ENCODE data around the gene TSEN15. TPM values are rescaled to one million over a fixed set of nuclear protein-coding genes. Genes with fewer than 3 reads are reported as not detected.
"Not testable (repeated sequence)": the region's sequence is repeated elsewhere in the genome, so short reads cannot be mapped to it uniquely, and the experiment has no call there.

The TSEN15 gene
- total and polyA plus RNA-seq, 3 experiments from 2014 or later, result 44.4 to 54.3 (median 44.8) TPM

- H3K27ac Mint-ChIP-seq, result no peak overlapping the region
- H3K4me3 Mint-ChIP-seq, result no peak overlapping the region
- no peaks in the 10 kb centered on the region for H3K4me1 ChIP-seq (ENCODE audit: insufficient read depth, low read length)
- no peaks in the 10 kb centered on the region for H3K4me1 Mint-ChIP-seq
- H3K36me3 Mint-ChIP-seq, result peaks cover 0 to 7% (median 4%) of the 10 kb centered on the region in 3 donors
- H3K27me3 ChIP-seq (ENCODE audit: insufficient read depth, low read length, poor library complexity, severe bottlenecking), result no peaks in the 10 kb centered on the region
- no peak overlapping the region for H3K4me3 ChIP-seq (ENCODE audit: low read length)
- no peaks in the 10 kb centered on the region for H3K9me3 Mint-ChIP-seq
- no peaks in the 10 kb centered on the region for H3K36me3 ChIP-seq (ENCODE audit: insufficient read depth, low read length)
- DNase-seq, result no peak
- ChIA-PET CTCF (interaction anchor here (3.8 kb wide), 1 partner anchor 143 kb away, joined by 11 read pairs; no protein-coding TSS in a partner anchor), POLR2A (no interaction called here)
- no peak overlapping the region for H3K27ac ChIP-seq (ENCODE audit: low read depth, low read length)
- H3K27me3 Mint-ChIP-seq, result no peaks in the 10 kb centered on the region
- no peaks in the 10 kb centered on the region for H3K9me3 ChIP-seq (ENCODE audit: low read length)
Measured at GRCh38 chr1:184078564-184079249, 27.2 kb downstream of the TSEN15 start.

DNA sequence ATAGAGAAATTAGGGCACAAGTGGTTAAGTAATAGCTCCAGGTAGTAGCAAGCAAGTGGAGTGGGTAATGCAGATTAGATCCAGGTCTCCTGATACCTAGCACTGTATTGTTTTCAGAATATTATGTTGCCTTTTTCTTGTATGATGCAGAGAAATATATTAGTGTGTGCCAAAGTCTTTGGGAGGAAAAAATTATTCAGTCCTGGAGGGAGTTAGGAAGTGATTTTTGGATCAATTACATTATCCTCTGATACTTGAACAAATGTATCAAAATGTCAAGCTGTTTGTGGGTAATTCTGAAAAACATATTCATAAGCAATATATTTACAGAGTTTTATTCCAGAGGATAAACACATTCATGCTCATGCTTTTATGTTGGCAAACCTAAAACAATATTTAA is 28.8 kb downstream of the TSEN15 start:
- Mint-ChIP-seq H3K27me3 (no peaks in the 10 kb centered on the region), H3K9me3 (no peaks in the 10 kb centered on the region), H3K4me1 (no peaks in the 10 kb centered on the region), H3K4me3 (no peak overlapping the region), H3K27ac (no peak overlapping the region), H3K36me3 (peaks cover 1 to 17% (median 6%) of the 10 kb centered on the region in 3 donors)
- ChIA-PET POLR2A (no interaction called here), CTCF (interaction anchor here (0.6 kb wide), 1 partner anchor 73 kb away, joined by 3 read pairs; no protein-coding TSS in a partner anchor)
- DNase-seq, result no peak
- Histone ChIP-seq H3K36me3 (ENCODE audit: insufficient read depth, low read length) (no peaks in the 10 kb centered on the region), H3K27me3 (ENCODE audit: insufficient read depth, low read length, poor library complexity, severe bottlenecking) (no peaks in the 10 kb centered on the region), H3K27ac (ENCODE audit: low read depth, low read length) (no peak overlapping the region), H3K9me3 (ENCODE audit: low read length) (no peaks in the 10 kb centered on the region), H3K4me3 (ENCODE audit: low read length) (no peak overlapping the region), H3K4me1 (ENCODE audit: insufficient read depth, low read length) (no peaks in the 10 kb centered on the region)

- Mint-ChIP-seq H3K27ac (no peak overlapping the region), H3K4me1 (no peaks in the 10 kb centered on the region), H3K27me3 (no peaks in the 10 kb centered on the region), H3K9me3 (no peaks in the 10 kb centered on the region), H3K4me3 (no peak overlapping the region), H3K36me3 (peaks cover 1 to 28% (median 11%) of the 10 kb centered on the region in 3 donors)
- H3K9me3 ChIP-seq (ENCODE audit: low read length), result no peaks in the 10 kb centered on the region
- H3K4me3 ChIP-seq (ENCODE audit: low read length), result no peak overlapping the region
- H3K27ac ChIP-seq (ENCODE audit: low read depth, low read length), result no peak overlapping the region
- no peaks in the 10 kb centered on the region for H3K36me3 ChIP-seq (ENCODE audit: insufficient read depth, low read length)
- DNase-seq, result no peak
- POLR2A ChIA-PET, result interaction anchor here (0.6 kb wide), 1 partner anchor 420 kb away, joined by 5 read pairs; no protein-coding TSS in a partner anchor
- H3K4me1 ChIP-seq (ENCODE audit: insufficient read depth, low read length), result no peaks in the 10 kb centered on the region
- no peaks in the 10 kb centered on the region for H3K27me3 ChIP-seq (ENCODE audit: insufficient read depth, low read length, poor library complexity, severe bottlenecking)
- CTCF ChIA-PET, result no interaction called here
Measured at GRCh38 chr1:184082541-184083415, 31.2 kb downstream of the TSEN15 start.

DNA sequence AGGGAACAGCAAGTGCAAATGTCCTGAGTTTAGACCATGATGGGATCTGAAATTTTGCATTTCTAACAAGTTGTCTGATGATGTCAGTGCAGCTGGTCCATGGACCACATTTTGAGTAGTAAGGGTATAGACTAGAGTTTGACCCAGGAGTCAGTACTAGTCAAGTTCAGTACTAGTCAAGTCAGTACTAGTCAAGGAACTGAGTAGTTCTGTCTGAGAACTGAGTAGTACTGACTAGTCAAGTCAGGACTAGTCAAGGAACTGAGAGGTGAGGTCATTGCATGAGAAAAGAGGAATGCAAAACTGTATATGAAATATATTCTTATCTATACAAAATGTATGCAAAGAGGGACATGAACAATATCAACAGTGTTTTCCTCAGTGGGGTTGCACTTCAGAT is 34.1 kb downstream of the TSEN15 start:
- ChIA-PET CTCF (no interaction called here), POLR2A (no interaction called here)
- no peak for DNase-seq
- Mint-ChIP-seq H3K9me3 (no peaks in the 10 kb centered on the region), H3K4me3 (no peak overlapping the region), H3K4me1 (no peaks in the 10 kb centered on the region), H3K27me3 (no peaks in the 10 kb centered on the region), H3K36me3 (peaks cover 4 to 33% (median 15%) of the 10 kb centered on the region in 3 donors), H3K27ac (no peak overlapping the region)
- no peaks in the 10 kb centered on the region for H3K9me3 ChIP-seq (ENCODE audit: low read length)
- H3K4me3 ChIP-seq (ENCODE audit: low read length), result no peak overlapping the region
- H3K4me1 ChIP-seq (ENCODE audit: insufficient read depth, low read length), result no peaks in the 10 kb centered on the region
- no peaks in the 10 kb centered on the region for H3K27me3 ChIP-seq (ENCODE audit: insufficient read depth, low read length, poor library complexity, severe bottlenecking)
- H3K27ac ChIP-seq (ENCODE audit: low read depth, low read length), result no peak overlapping the region
- H3K36me3 ChIP-seq (ENCODE audit: insufficient read depth, low read length), result no peaks in the 10 kb centered on the region

- no peaks in the 10 kb centered on the region for H3K9me3 Mint-ChIP-seq
- H3K4me1 ChIP-seq (ENCODE audit: insufficient read depth, low read length), result no peaks in the 10 kb centered on the region
- CTCF ChIA-PET, result no interaction called here
Measured at GRCh38 chr1:184088037-184088436, 36.5 kb downstream of the TSEN15 start.

DNA sequence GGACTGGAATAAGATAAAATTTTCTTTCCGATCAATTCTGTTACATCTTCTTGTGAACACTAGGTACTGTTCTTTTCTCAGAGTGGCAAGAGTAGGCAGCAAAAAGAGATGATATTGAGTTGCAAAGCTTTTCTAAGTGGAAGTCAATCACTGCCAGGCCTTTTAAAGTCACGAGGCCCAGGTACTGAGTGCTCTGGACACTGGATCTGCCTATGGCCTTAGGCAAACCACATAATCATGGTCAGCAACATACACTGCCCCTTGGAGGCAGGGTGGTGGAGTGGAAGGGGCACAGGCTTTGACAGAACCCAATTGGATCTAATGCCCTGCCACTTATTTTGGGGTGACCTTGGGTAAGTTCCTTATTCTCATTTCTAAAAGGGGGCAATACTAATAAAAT is 41.5 kb downstream of the TSEN15 start:
- H3K27me3 ChIP-seq (ENCODE audit: insufficient read depth, low read length, poor library complexity, severe bottlenecking), result no peaks in the 10 kb centered on the region
- H3K4me3 Mint-ChIP-seq, result no peak overlapping the region
- CTCF ChIA-PET, result no interaction called here
- no peaks in the 10 kb centered on the region for H3K4me1 Mint-ChIP-seq
- H3K27ac ChIP-seq (ENCODE audit: low read depth, low read length), result no peak overlapping the region
- no peaks in the 10 kb centered on the region for H3K27me3 Mint-ChIP-seq
- POLR2A ChIA-PET, result no interaction called here
- H3K9me3 ChIP-seq (ENCODE audit: low read length), result no peaks in the 10 kb centered on the region
- H3K4me1 ChIP-seq (ENCODE audit: insufficient read depth, low read length), result no peaks in the 10 kb centered on the region
- no peaks in the 10 kb centered on the region for H3K36me3 ChIP-seq (ENCODE audit: insufficient read depth, low read length)
- H3K27ac Mint-ChIP-seq, result no peak overlapping the region
- peaks cover 14 to 16% (median 15%) of the 10 kb centered on the region in 3 donors for H3K36me3 Mint-ChIP-seq
- DNase-seq, result no peak
- H3K4me3 ChIP-seq (ENCODE audit: low read length), result no peak overlapping the region
- H3K9me3 Mint-ChIP-seq, result no peaks in the 10 kb centered on the region

More at GRCh38 chr1:184088037-184088436, 36.5 kb downstream of the TSEN15 start:
- DNase-seq, result no peak
- H3K4me1 Mint-ChIP-seq, result no peaks in the 10 kb centered on the region
- Histone ChIP-seq H3K4me3 (ENCODE audit: low read length) (no peak overlapping the region), H3K27me3 (ENCODE audit: insufficient read depth, low read length, poor library complexity, severe bottlenecking) (no peaks in the 10 kb centered on the region), H3K27ac (ENCODE audit: low read depth, low read length) (no peak overlapping the region), H3K9me3 (ENCODE audit: low read length) (no peaks in the 10 kb centered on the region), H3K36me3 (ENCODE audit: insufficient read depth, low read length) (no peaks in the 10 kb centered on the region)
- H3K4me3 Mint-ChIP-seq, result no peak overlapping the region
- H3K27me3 Mint-ChIP-seq, result no peaks in the 10 kb centered on the region
- peaks cover 4 to 33% (median 12%) of the 10 kb centered on the region in 3 donors for H3K36me3 Mint-ChIP-seq
- no peak overlapping the region for H3K27ac Mint-ChIP-seq
- POLR2A ChIA-PET, result no interaction called here

GRCh38 chr1:184096005-184096404 is 44.5 kb downstream of the TSEN15 start:
- H3K4me1 Mint-ChIP-seq, result no peaks in the 10 kb centered on the region
- no peaks in the 10 kb centered on the region for H3K9me3 Mint-ChIP-seq
- H3K27ac Mint-ChIP-seq, result no peak overlapping the region
- POLR2A ChIA-PET, result no interaction called here
- H3K27me3 Mint-ChIP-seq, result no peaks in the 10 kb centered on the region
- H3K9me3 ChIP-seq (ENCODE audit: low read length), result no peaks in the 10 kb centered on the region
- H3K27ac ChIP-seq (ENCODE audit: low read depth, low read length), result no peak overlapping the region
- no peaks in the 10 kb centered on the region for H3K36me3 ChIP-seq (ENCODE audit: insufficient read depth, low read length)
- no peak for DNase-seq
- no peaks in the 10 kb centered on the region for H3K27me3 ChIP-seq (ENCODE audit: insufficient read depth, low read length, poor library complexity, severe bottlenecking)
- no peak overlapping the region for H3K4me3 ChIP-seq (ENCODE audit: low read length)
- CTCF ChIA-PET, result no interaction called here
- no peak overlapping the region for H3K4me3 Mint-ChIP-seq
- H3K4me1 ChIP-seq (ENCODE audit: insufficient read depth, low read length), result no peaks in the 10 kb centered on the region
- H3K36me3 Mint-ChIP-seq, result peaks cover 12 to 20% (median 18%) of the 10 kb centered on the region in 3 donors

- H3K4me1 ChIP-seq (ENCODE audit: insufficient read depth, low read length); H3K36me3 ChIP-seq (ENCODE audit: insufficient read depth, low read length); H3K4me3 ChIP-seq (ENCODE audit: low read length); CTCF ChIA-PET; H3K27ac ChIP-seq (ENCODE audit: low read depth, low read length); DNase-seq; H3K27ac Mint-ChIP-seq; H3K9me3 ChIP-seq (ENCODE audit: low read length); H3K27me3 ChIP-seq (ENCODE audit: insufficient read depth, low read length, poor library complexity, severe bottlenecking); H3K9me3 Mint-ChIP-seq; H3K27me3 Mint-ChIP-seq; H3K4me3 Mint-ChIP-seq; POLR2A ChIA-PET; H3K4me1 Mint-ChIP-seq: not testable (repeated sequence)
- peaks cover 12 to 21% (median 18%) of the 10 kb centered on the region in 3 donors for H3K36me3 Mint-ChIP-seq
Measured at GRCh38 chr1:184096580-184096979, 45.0 kb downstream of the TSEN15 start.
